ENCODE measurements around the gene ITGA8.

The ITGA8 gene

GRCh38 chr10:15624401-15625196, 95.1 kb downstream of the ITGA8 start:
- DNase-seq (ENCODE audit: low spot score), result no peak
- in situ Hi-C loops (cut with MboI; ENCODE audit: low pct_unique_long_range_greater_than_20kb, low sequenced_read_pairs, unreplicated experiment), result no loop called here
- no peak for TF ChIP-seq CTCF (IDR thresholded peaks at IDR 0.05; ENCODE audit: extremely low read depth, insufficient read depth, missing control alignments)

DNA sequence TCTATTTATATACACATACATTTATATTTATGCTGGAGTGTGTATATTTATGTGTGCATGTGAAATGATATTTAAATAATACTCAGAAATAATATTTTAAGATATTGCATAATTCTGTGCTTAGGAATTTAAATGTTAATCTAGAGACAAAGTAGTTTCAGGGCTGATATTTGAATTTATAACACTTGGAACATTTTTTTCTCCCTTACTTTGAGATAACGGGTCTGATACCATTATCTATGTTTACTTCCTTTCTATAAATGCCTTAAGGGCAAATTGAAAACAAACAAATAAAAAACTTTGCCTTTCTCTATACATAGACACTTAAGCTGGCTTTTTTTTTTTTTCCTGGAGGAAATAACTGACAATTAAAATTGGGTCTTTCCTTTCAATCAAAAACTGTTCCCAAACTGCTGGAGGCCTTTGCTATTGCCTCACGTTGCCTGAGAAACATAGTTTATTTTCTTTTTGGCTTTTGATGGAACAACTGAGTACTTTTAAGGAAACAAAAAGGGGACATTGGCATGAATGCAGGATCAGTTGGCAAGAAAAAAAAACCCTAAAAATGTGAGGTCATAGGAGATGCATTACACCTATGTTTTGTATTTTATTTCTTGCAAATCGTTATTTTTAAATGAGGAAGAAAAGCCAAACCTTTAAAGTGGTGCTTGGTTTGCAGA, 98.7 kb downstream of the ITGA8 start:
- in situ Hi-C loops (cut with MboI; ENCODE audit: low pct_unique_long_range_greater_than_20kb, low sequenced_read_pairs, unreplicated experiment), result no loop called here
- no peak for TF ChIP-seq CTCF (IDR thresholded peaks at IDR 0.05; ENCODE audit: extremely low read depth, insufficient read depth, missing control alignments)
- no peak for DNase-seq (ENCODE audit: low spot score)

- no peak for DNase-seq (ENCODE audit: low spot score)
- in situ Hi-C loops (cut with MboI; ENCODE audit: low pct_unique_long_range_greater_than_20kb, low sequenced_read_pairs, unreplicated experiment), result no loop called here
- TF ChIP-seq CTCF (IDR thresholded peaks at IDR 0.05; ENCODE audit: extremely low read depth, insufficient read depth, missing control alignments), result no peak
Measured at GRCh38 chr10:15620337-15620736, 99.4 kb downstream of the ITGA8 start.

- DNase-seq (ENCODE audit: low spot score), result no peak
- TF ChIP-seq CTCF (IDR thresholded peaks at IDR 0.05; ENCODE audit: extremely low read depth, insufficient read depth, missing control alignments), result no peak
- in situ Hi-C loops (cut with MboI; ENCODE audit: low pct_unique_long_range_greater_than_20kb, low sequenced_read_pairs, unreplicated experiment), result no loop called here
Measured at GRCh38 chr10:15609246-15609645, 110.5 kb downstream of the ITGA8 start.

GRCh38 chr10:15606377-15606776, 113.3 kb downstream of the ITGA8 start:
- no peak for TF ChIP-seq CTCF (IDR thresholded peaks at IDR 0.05; ENCODE audit: extremely low read depth, insufficient read depth, missing control alignments)
- in situ Hi-C loops (cut with MboI; ENCODE audit: low pct_unique_long_range_greater_than_20kb, low sequenced_read_pairs, unreplicated experiment), result no loop called here
- DNase-seq (ENCODE audit: low spot score), result no peak

DNA sequence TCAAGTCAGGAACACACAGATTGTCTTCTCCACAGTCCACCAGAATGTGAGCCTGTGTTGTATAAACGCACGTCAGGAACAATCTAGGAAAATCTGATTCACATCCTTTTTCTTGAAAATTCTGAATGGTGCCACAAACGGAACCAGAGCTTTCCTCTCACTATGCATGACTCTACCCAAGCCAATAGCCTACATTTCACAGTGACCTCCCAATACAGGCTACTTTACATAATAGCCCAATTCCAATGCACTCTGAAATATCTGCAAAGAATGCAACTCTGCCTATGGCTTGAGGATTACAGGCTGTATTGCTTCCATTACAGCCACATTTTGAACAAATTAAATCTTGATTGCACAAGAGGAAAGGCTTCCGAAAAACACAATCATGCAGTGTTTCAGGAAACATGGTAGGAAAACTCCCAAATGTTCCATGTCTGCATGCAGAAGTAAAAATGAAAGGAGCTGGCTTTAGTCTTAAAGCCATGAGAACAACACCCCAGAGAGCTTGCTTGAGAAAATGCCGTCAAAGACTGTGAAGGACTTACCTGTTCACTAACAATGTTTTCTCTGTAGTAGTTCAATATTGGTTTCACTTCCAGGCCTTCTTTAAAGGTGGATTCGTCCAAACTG, 113.9 kb downstream of the ITGA8 start:
- in situ Hi-C loops (cut with MboI; ENCODE audit: low pct_unique_long_range_greater_than_20kb, low sequenced_read_pairs, unreplicated experiment), result no loop called here
- DNase-seq (ENCODE audit: low spot score), result no peak
- TF ChIP-seq CTCF (IDR thresholded peaks at IDR 0.05; ENCODE audit: extremely low read depth, insufficient read depth, missing control alignments), result no peak

Measured in GM13977 (cell line).